Right atrium auricular region (tissue), 2 donors: ENCODE results near the gene GRAMD4. TPM values are rescaled to one million over a fixed set of nuclear protein-coding genes. Genes with fewer than 3 reads are reported as not detected.
A peak's percentile ranks its signal among the peaks of the same experiment; 100 is the strongest.

ENCODE experiments used
- DNase-seq: peaks from one replicate; pipeline ENCODE4 v3.0.0-alpha.2; 2019; ENCODE audit warnings: low spot score
- H3K27ac ChIP-seq, 2 donors: fragments of 200-600 bp; sonication (generic); 1 replicate in 1 of 2; 2 replicates in 1 of 2; pipeline ENCODE4 v1.5.1; 2016 to 2019
- H3K27me3 ChIP-seq, 2 donors: fragments of 200-600 bp; sonication (generic); one replicate each; pipeline versions ENCODE4 v1.5.1 to v1.6.0; 2017 to 2019
- H3K36me3 ChIP-seq: fragments of 200-600 bp; sonication (generic); one replicate; pipeline ENCODE4 v1.5.1; 2016
- H3K4me1 ChIP-seq, 2 donors: fragments of 200-600 bp; sonication (generic); one replicate each; pipeline versions ENCODE4 v1.5.1 to v1.6.0; 2017 to 2019
- H3K4me3 ChIP-seq, 2 donors: fragments of 200-600 bp; sonication (generic); 1 replicate in 1 of 2; 2 replicates in 1 of 2; pipeline ENCODE4 v1.5.1; 2017 to 2019; ENCODE audit warnings: mild to moderate bottlenecking in 1 of 2, moderate library complexity in 1 of 2
- H3K9me3 ChIP-seq, 2 donors: fragments of 200-600 bp; sonication (generic); one replicate each; pipeline ENCODE4 v1.5.1; 2019
- CTCF ChIP-seq, 2 donors: fragments of 200-600 bp; sonication (generic); IDR thresholded peaks; one replicate each; pipeline ENCODE4 v1.5.1; 2019; ENCODE audit warnings: antibody characterized with exemption in 2 of 2
- total RNA-seq, 2 donors: library from RNA; depleted of rRNA; stranded (reverse); fragments of >200 nt; gene quantifications; one replicate each; pipeline ENCODE4 v1.1.0, GENCODE V29; 2016

The GRAMD4 gene
- total RNA-seq, 2 donors from 2014 or later: 29.1 to 31.6 TPM

GRCh38 chr22:46671824-46672432 lies 51.7 kb downstream of the GRAMD4 start:
- Histone ChIP-seq H3K27me3 (no peaks in the 10 kb centered on the region), H3K4me1 (peaks cover 0 to 31% of the 10 kb centered on the region in 2 donors), H3K4me3 (no peak overlapping the region), H3K36me3 (peaks cover 57% of the 10 kb centered on the region), H3K27ac (peak overlapping the region; percentile 6 to 67), H3K9me3 (no peaks in the 10 kb centered on the region)
- DNase-seq: no peak
- no peak for TF ChIP-seq CTCF (IDR thresholded peaks at IDR 0.05)

- Histone ChIP-seq H3K4me3 (no peak overlapping the region), H3K36me3 (peaks cover 56% of the 10 kb centered on the region), H3K4me1 (peaks cover 0 to 31% of the 10 kb centered on the region in 2 donors), H3K27ac (peak overlapping the region in 1 of 2 donors; percentile 67), H3K9me3 (no peaks in the 10 kb centered on the region), H3K27me3 (no peaks in the 10 kb centered on the region)
- no peak for DNase-seq
- no peak for TF ChIP-seq CTCF (IDR thresholded peaks at IDR 0.05)
Observed at GRCh38 chr22:46672731-46673130, 52.5 kb downstream of the GRAMD4 start.

GRCh38 chr22:46673205-46673604 lies 53.0 kb downstream of the GRAMD4 start:
- TF ChIP-seq CTCF (IDR thresholded peaks at IDR 0.05): no peak
- H3K4me3 ChIP-seq: no peak overlapping the region
- no peaks in the 10 kb centered on the region for H3K27me3 ChIP-seq
- peak overlapping the region in 1 of 2 donors; percentile 67 for H3K27ac ChIP-seq
- no peak for DNase-seq
- no peaks in the 10 kb centered on the region for H3K9me3 ChIP-seq
- peaks cover 56% of the 10 kb centered on the region for H3K36me3 ChIP-seq
- H3K4me1 ChIP-seq: peaks cover 0 to 31% of the 10 kb centered on the region in 2 donors

GRCh38 chr22:46673662-46674236 lies 53.6 kb downstream of the GRAMD4 start:
- Histone ChIP-seq H3K27me3 (no peaks in the 10 kb centered on the region), H3K9me3 (no peaks in the 10 kb centered on the region), H3K27ac (peak overlapping the region; percentile 31 to 67), H3K36me3 (peaks cover 51% of the 10 kb centered on the region), H3K4me1 (peaks cover 0 to 33% of the 10 kb centered on the region in 2 donors), H3K4me3 (no peak overlapping the region)
- no peak for TF ChIP-seq CTCF (IDR thresholded peaks at IDR 0.05)
- DNase-seq: no peak

- peaks cover 47% of the 10 kb centered on the region for H3K36me3 ChIP-seq
- no peaks in the 10 kb centered on the region for H3K27me3 ChIP-seq
- H3K4me1 ChIP-seq: peaks cover 0 to 39% of the 10 kb centered on the region in 2 donors
- no peak for DNase-seq
- H3K4me3 ChIP-seq: peak overlapping the region in 1 of 2 donors; percentile 28
- no peaks in the 10 kb centered on the region for H3K9me3 ChIP-seq
- peak overlapping the region; percentile 46 to 67 for H3K27ac ChIP-seq
- TF ChIP-seq CTCF (IDR thresholded peaks at IDR 0.05): no peak
Observed at GRCh38 chr22:46674367-46674781, 54.2 kb downstream of the GRAMD4 start.
